ENCODE measurements around the gene RETN.

RETN gene, protein sequence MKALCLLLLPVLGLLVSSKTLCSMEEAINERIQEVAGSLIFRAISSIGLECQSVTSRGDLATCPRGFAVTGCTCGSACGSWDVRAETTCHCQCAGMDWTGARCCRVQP

GRCh38 chr19:7668842-7669241 lies at the start of gene RETN:
RETN (plus strand) TSS chr19:7669049; CDS start chr19:7669327, 278 bp downstream.
- DNase-seq (ENCODE audit: low read depth, low spot score): no peak

- no peak for DNase-seq (ENCODE audit: low read depth, low spot score)
Measured at GRCh38 chr19:7619671-7620441, 49.0 kb upstream of the RETN start.

DNA sequence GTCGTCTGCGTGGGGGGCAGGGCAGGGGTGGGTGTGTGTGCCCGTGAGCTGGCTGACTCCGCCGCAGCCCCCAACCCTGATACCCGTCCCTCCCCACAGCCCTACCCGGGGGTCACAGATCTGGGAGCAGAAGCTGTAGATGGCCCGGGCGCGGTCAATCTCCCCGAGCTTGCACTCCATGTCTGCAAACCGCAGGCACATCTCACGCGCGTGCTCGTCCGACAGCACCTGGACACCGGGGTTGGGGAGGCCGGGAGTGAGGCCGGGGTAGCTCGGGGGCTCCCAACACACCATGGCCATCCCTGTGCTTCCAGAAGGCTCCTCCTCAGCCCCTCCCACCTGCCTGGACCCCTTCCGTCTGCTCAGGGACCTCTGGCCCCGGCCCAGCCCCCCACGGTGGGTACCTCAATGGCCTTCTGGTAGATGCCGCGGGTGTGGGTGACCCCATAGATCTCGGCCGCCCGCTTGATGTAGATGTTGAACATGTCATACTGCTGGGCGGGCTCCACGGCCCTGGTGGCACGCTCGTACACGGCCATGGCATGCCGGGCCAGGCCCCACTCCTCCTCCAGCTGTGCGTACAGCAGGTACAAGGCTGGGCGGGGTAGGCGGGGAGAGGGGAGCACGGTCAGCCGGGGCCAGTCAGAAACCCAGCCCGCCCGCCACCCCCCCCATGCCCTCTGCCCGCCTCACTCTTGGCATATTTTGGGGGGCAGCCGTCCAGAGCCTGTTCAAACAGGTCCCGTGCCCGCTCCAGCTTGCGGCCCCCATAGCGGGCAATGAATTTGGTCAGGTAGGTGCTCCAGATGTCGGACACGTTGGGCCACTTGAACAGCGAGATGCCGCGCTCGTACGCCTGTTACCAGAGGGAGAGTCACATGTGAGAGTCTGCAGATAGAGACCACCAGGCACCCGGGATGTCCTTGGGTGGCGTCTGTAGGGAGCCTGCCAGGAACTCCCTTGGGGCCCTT lies 48.1 kb upstream of the RETN start:
- DNase-seq (ENCODE audit: low read depth, low spot score): no peak

DNA sequence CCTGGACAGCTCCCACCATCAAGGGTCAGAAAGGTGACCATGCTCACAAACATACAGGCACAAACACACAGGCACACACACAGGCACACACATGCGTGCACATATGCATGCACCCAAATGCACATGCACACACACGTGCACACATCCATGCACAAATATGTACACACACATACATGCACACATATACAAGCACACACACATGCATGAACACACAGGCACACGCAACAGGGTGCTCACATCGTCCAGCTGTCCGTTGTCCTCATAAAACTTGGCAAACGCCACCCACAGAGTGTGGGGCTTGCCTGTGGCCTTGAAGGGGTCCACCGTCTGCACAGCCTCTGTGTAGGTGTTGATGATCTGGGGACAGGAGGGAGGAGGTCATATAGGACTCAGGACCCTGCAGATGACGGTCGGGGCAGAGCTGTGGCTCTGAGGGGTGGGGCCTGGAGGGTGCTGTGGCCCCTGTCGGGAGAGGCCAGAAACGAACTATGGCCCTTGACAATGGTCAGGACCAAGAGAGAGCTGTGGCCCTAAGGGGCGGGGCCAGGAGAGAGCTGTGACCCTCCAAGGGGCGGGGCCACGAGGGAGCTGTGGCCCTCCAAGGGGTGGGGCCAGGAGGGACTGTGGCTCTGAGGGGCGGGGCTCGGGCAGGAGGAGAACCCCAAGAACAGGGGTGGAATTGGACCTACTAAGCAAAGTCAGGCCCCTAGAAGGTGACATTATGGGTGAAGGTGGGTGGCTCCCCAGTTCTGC lies 45.7 kb upstream of the RETN start:
- no peak for DNase-seq (ENCODE audit: low read depth, low spot score)

DNA sequence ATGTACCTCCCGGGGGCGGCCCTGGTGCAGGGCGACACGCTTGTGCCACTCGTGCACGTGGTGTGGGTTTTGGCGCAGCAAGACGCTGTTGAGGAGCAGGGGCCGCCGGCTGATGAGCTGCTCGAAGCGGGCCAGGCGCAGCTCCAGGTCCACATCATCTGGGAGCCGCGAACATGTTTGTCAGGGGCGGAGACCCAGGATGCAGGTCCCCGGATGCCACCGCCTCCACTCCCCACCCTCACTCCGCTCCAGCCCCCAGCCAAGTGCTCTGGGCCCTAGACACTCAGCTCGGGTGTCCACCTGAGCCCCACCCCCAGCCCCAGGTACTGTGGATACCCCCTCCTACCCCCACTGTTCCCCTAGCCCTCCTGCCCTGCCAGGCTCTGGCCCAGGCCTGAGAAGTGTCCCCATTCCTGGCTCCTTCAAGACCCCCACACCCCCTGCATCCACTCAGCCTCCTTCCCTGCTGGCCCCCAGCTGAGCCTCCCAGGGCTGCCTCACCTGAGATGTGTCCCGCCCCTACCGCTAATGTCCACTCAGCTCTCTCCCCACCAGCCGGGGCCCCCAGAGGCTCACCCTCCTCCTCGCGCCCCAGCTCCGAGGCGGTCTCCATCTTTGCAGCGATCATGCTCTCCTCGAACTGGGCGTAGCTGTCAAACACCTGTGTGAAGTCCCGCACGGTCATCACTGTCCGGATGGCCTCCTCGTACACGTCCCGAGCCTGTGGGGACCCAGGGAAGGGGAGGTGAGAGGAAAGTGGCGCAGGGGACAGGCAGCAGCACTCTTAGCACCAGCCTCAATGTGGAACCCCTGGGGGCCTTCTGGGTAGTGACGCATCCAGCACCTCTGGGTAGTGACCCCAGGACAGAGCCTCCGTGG lies 44.9 kb upstream of the RETN start:
- DNase-seq (ENCODE audit: low read depth, low spot score): no peak

DNA sequence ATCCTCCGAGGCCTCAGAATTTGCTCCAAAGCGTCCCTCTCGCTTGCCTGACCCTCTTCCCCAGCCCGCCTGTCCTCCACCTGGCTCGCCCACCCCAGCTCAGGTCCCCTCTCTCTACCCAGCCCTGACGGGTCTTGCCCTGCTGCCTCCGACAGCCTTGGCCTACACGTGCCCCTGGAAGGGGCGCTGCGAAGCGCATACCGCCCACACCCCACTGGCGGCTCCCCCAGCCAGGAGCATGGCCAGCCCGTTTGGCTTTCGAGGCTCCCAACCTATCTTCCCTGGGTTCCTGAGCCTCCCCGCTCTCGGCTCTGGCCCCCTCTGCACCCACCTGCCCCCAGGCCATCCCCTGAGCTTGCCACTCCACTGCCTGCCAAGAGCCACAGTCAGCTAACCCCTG lies 44.0 kb upstream of the RETN start:
- DNase-seq (ENCODE audit: low read depth, low spot score): no peak

DNA sequence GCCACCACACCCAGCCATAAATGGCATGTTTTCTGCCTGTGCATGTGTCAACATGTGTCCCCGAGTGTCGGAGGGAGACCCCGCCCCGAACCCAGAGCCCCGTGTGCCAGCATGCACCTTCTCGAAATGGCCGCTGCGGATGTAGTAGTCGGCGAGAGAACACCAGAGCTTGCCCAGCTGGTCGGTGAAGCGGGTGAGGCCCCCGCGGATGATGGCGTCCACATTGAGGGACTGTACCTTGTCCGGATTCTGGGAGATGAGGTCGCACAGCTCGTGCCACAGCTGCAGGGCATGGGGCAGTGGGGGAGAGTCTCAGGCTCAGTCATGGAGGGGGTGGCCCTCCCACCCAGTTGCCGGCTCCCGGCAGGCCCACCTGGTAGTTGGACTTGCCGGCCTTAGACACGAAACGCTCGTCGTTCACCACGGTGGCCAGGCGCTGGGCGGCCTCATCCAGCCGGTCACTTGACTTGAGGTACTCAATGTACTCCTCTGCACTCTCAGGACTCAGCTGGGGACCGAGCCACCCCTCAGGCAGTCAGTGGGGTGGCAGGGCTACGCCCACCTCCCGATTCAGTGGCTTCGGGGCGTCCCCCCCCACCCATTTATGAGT lies 43.0 kb upstream of the RETN start:
- no peak for DNase-seq (ENCODE audit: low read depth, low spot score)

DNA sequence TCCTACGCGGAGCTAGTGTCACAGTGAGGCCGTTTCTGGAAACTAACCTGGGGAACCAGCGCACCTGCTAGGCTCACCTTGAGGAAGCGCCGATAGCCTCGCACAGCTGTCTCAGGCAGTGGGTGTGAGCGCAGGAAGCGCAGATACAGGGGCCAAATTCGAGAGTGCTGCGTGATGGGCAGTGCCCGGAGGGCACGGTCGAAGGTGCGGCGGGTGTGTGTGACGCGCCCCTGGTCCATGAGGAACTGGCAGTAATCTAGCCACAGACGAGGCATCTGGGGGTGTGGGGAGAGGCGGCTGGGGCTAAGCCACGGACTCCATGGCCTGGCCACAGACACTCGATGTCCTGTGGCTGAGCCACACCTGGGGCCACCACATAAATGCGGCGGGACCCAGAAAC lies 41.7 kb upstream of the RETN start:
- no peak for DNase-seq (ENCODE audit: low read depth, low spot score)

DNA sequence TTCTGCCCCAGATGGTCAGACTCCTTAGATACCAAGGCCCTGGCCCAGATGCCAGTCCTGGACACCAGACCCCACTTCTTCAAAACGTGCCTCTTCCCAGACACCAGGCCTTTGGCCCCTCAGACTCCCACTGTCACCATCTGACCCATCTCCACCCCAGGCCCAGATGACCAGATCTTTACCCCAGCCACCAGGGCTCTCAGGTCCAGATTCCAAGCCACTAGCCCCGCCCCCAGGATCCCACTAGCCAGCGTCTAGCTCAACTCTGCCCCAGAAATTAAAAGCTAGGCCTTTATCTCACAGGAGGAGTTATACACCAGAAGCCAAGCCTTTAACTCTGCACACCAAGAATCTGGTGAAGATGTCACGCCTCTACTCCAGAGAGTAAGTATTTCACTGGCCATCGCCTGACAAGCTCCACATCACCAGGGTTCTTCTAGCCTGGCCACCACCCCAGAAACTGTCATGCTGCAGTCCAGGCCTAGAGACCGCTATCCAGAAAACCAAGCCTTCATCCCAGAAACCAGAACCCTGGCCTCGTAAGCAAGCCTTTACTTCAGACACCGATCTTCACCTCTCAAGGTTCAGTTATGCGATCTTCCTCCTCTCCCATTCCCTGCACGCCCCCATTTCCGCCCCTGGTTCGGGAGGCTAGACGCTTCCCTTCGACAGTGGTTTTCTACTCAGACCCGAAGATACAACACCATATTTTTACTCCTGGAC lies 40.1 kb upstream of the RETN start:
- DNase-seq (ENCODE audit: low read depth, low spot score): no peak

DNA sequence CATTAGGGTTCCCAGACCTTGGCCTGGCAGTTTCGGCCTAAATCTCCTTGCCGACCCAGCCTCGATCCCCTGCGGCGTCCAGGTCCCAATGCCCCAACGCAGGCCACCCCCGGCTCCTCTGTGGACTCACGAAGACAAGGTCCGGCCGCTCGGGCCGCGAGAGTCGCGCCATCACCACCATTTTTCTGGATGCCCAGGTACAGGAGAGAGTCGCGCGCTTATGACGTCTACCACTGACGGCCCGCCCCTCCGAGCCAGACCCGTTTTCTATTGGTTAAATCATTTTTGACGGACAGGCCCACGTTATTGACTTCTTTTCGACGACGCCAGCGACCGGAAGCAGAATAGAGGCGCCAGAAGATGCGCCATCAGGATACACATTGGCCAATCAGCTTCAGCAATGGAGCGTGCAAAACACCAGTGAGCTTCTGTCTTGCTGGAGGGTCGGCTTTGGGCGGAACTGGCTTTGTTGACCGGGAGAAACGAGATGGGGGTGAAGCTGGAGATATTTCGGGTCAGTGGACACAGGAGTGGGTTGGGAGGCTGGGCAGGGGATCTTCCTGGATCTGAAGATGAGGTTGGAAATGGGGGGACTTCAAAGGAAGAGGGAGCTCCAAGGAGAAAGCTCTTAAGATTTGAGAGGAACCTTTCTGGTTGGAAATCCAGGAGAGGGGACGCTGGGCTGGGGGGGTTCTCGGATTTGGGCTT lies 39.3 kb upstream of the RETN start, which contains the start of the genes PET100 and XAB2:
Gene PET100, plus strand, starts transcription at position 447 of the 708 bp plus-strand sequence. Its CDS starts 41 bp downstream, at position 488.
Gene XAB2, minus strand, starts transcription at position 199 of the 708 bp plus-strand sequence. Its CDS starts 18 bp downstream, at position 181.
- DNase-seq (ENCODE audit: low read depth, low spot score): peak; percentile 84

GRCh38 chr19:7631577-7631976 lies 37.3 kb upstream of the RETN start:
- no peak for DNase-seq (ENCODE audit: low read depth, low spot score)

DNA sequence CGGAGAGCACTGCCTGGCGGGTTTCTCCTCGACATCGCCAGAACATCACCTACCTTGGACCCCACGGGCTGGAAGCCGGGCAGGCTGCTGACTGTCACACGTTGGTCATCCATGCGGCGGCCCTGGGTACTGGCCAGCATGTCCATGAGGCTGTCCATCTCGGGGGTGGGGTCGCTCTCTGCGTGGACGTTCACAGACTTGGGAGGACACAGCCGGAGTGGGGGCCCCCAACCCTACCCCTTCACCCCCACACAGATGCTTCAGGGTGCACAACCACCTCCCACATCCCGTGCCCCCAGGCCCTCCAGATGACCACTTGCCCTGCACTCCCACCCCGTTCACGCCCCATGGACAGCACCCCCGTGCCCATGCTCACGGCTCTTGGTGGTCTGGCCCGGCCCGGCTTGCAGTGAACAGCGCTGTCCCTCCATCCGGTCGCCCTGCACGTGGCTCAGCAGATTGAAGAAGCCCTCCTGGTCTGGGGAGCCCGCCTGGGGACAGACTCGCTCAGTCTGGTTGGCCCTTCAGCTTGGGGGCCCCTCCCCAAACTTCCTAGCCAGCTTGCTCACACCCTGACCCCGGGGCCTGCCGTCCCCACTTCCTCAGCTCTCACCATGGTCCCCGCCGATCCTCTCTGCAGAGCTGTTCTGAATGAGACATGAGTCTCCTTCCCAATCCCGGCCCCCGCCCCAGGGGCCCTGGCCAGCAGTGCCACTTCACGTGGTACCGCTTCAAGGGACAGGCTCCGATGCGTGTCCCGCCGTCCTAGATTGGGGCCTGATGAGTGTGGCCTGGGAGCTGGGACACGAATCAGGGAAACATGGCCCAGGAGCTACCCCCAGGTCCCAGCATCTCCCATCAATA lies 36.3 kb upstream of the RETN start:
- no peak for DNase-seq (ENCODE audit: low read depth, low spot score)

GRCh38 chr19:7633698-7634097 lies 35.2 kb upstream of the RETN start, which contains the start of gene PCP2:
PCP2 (minus strand) TSS chr19:7633719; CDS start chr19:7633457, 262 bp downstream.
- no peak for DNase-seq (ENCODE audit: low read depth, low spot score)

- no peak for DNase-seq (ENCODE audit: low read depth, low spot score)
Measured at GRCh38 chr19:7635670-7636069, 33.2 kb upstream of the RETN start.

GRCh38 chr19:7636317-7636690 lies 32.5 kb upstream of the RETN start:
- DNase-seq (ENCODE audit: low read depth, low spot score): no peak

DNA sequence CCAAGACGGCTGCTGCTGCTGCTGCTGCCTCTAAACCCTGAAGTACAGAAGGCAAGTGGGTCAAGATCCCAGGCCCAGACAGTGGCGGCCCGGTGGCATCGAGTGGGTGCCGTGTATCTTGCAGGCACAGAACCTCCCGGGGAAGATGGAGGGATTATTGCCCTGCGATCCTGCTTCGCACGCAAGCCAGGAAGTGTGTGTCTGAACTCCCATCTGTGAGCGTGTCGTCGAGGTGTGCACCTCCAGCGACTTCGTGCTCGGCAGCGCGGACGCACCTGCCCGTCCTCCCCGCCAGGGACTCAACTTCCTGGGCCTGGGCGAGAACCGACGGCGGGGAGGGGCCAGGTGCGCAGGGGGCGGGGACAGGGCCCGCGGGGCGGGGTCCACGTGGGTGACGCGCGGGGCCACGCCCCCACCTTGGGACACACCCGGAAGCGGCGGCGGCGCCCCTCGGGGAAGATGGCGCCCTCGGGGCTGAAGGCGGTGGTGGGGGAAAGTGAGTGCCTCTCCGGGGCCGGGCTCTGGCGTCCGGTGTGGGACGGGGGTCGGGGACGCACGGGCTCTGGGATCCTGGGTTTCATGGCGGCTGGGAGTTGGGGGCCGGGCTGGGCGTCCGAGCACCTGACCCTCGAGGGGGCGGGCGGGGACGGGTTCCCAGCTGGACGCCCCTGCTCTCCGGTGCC lies 32.0 kb upstream of the RETN start, which contains the start of gene STXBP2:
Gene STXBP2, plus strand, starts transcription at position 420 of the 683 bp plus-strand sequence. Its CDS starts 40 bp downstream, at position 460.
- peak; percentile 83 for DNase-seq (ENCODE audit: low read depth, low spot score)
